RWPE2 (cell line): ENCODE data around the gene HYAL1.

ENCODE experiments used
- ATAC-seq: fragments of 200-7000 bp; cut with Tn5 transposase; 3 replicates; pipeline ENCODE4 v1.9.1; 2021; ENCODE audit warnings: low read depth
- DNase-seq: peaks from one replicate; pipeline ENCODE4 v3.0.0-alpha.2; 2020; ENCODE audit warnings: low spot score
- H3K27ac ChIP-seq: fragments of 450-650 bp; 2 replicates; pipeline ENCODE4 v1.5.1; 2017; ENCODE audit warnings: mild to moderate bottlenecking; ENCODE audit not compliant: poor library complexity, severe bottlenecking
- H3K27me3 ChIP-seq: fragments of 250-450 bp; sonication (Bioruptor Pico); 2 replicates; pipeline ENCODE4 v1.5.1; 2021; ENCODE audit warnings: mild to moderate bottlenecking, moderate library complexity; ENCODE audit not compliant: insufficient read depth, poor library complexity, severe bottlenecking
- H3K36me3 ChIP-seq: fragments of 250-450 bp; sonication (Bioruptor Pico); 2 replicates; pipeline ENCODE4 v1.5.1; 2020; ENCODE audit warnings: low read depth, mild to moderate bottlenecking, moderate library complexity
- H3K4me1 ChIP-seq: fragments of 250-450 bp; sonication (Bioruptor Pico); 2 replicates; pipeline ENCODE4 v1.5.1; 2021; ENCODE audit warnings: mild to moderate bottlenecking, moderate library complexity; ENCODE audit not compliant: insufficient read depth, poor library complexity, severe bottlenecking
- H3K4me3 ChIP-seq: fragments of 250-450 bp; sonication (Bioruptor Pico); 2 replicates; pipeline ENCODE4 v1.5.1; 2021; ENCODE audit warnings: mild to moderate bottlenecking, moderate library complexity; ENCODE audit not compliant: severe bottlenecking
- H3K9me3 ChIP-seq: fragments of 250-450 bp; sonication (Bioruptor Pico); 2 replicates; pipeline ENCODE4 v1.5.1; 2021; ENCODE audit warnings: mild to moderate bottlenecking, moderate library complexity; ENCODE audit not compliant: severe bottlenecking
- TF ChIP-seq, protein P1 (sequence below): fragments of 450-650 bp; IDR thresholded peaks from one replicate; pipeline ENCODE4 v1.5.1; 2017; ENCODE audit warnings: mild to moderate bottlenecking, moderate library complexity; ENCODE audit not compliant: poor library complexity, severe bottlenecking

HYAL1 gene

DNA sequence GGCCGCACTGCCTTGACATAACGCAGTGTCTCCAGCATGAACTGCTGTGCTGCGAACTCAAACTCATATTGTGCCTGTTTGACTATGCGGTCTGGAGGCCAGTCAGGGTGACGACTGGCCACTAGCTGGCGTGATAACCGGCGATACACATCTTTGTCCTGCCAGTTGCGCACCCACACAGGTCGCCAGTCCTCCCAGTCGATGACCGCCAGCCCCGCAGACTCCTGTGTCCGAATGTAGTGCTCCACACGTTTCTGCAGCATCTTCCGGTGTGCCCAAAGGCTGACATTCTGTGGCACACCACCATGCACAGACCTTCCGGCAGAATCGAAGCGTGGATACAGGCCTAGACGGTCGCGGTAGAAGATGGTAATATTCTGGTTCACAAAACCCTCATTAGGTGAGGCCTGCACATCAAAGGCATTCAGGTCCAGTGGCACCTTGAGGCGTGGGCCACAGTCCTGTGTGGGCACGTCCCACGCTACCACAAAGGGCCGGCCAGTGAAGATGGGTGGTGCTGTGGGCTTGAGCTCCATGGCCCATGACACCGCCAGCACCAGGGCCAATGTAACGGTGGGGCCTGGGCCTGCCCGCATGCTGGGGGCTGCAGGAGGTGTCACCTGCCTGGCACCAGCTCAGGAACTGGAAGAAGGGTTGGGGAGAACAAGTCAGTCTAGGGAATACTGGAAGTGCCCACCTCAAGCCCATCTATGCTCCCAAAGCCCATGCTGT is 16.7 kb upstream of the HYAL1 start:
- Histone ChIP-seq H3K4me1 (peaks cover 19% of the 10 kb centered on the region), H3K9me3 (no peaks in the 10 kb centered on the region), H3K27me3 (no peaks in the 10 kb centered on the region), H3K27ac (peak overlapping the region; percentile 59), H3K4me3 (peak overlapping the region; percentile 83), H3K36me3 (peaks cover 43% of the 10 kb centered on the region)
- DNase-seq (peak; percentile 60), ATAC-seq (no peak)
- TF ChIP-seq, protein P1, sequence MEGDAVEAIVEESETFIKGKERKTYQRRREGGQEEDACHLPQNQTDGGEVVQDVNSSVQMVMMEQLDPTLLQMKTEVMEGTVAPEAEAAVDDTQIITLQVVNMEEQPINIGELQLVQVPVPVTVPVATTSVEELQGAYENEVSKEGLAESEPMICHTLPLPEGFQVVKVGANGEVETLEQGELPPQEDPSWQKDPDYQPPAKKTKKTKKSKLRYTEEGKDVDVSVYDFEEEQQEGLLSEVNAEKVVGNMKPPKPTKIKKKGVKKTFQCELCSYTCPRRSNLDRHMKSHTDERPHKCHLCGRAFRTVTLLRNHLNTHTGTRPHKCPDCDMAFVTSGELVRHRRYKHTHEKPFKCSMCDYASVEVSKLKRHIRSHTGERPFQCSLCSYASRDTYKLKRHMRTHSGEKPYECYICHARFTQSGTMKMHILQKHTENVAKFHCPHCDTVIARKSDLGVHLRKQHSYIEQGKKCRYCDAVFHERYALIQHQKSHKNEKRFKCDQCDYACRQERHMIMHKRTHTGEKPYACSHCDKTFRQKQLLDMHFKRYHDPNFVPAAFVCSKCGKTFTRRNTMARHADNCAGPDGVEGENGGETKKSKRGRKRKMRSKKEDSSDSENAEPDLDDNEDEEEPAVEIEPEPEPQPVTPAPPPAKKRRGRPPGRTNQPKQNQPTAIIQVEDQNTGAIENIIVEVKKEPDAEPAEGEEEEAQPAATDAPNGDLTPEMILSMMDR, result peak; percentile 8

DNA sequence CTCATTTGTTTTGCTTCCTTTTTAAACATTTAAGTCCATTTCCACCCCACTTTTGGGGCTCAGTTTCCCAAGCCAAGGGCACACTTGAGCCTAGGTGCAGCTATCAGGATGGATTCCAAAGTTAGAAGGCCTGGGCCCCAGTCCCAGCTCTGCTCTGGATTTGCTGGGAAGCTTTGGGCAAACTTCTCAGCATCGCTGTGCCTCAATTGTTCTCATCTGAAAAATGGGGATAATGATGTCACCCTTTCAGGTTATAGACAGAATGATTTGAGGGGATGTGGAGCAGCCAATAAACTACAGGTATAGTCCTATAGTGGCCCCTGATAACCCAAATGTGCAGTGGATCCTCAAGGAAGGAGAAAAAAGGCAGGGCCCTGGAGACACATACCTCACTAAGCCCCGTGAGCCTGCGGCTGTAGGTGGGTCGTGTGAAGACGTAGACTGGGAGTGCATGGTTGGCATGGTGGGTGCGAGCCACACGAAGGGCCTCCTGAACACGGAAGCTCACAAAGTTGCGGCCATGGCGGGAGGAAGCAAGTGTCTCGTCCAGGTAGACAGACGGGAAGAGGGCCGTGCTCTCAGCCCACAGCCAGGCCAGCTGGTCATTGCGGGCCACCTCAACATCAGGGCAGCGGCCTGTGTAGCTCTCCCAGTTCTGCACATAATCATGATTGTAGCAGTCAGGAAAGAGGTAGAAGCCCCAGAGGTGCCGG is 16.0 kb upstream of the HYAL1 start:
- TF ChIP-seq, protein P1, result no peak
- H3K27ac ChIP-seq, result peak overlapping the region; percentile 59
- H3K4me1 ChIP-seq, result peaks cover 19% of the 10 kb centered on the region
- no peak for ATAC-seq
- peaks cover 36% of the 10 kb centered on the region for H3K36me3 ChIP-seq
- H3K4me3 ChIP-seq, result no peak overlapping the region
- DNase-seq, result peak; percentile 38
- no peaks in the 10 kb centered on the region for H3K9me3 ChIP-seq
- H3K27me3 ChIP-seq, result no peaks in the 10 kb centered on the region

DNA sequence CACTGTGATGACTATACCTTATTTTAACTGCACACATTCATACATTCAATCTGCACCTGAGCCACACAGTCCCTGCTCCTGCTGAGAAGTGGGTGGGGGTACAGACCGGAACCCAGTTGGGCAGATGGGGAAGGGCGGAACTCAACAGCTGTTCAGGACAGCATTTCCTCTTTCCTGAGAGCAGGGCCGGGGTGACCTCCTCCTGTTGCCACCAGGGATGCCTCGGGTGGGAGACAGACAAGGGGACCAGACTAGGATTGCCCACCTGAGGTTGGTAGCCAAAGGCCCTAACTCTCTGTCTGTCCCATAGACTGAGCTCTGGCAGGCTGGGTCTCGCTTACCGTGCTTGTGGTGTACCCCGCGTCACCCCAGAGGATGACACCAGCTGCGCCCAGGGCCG is 15.2 kb upstream of the HYAL1 start:
- ATAC-seq, result no peak
- no peaks in the 10 kb centered on the region for H3K27me3 ChIP-seq
- no peak overlapping the region for H3K4me3 ChIP-seq
- H3K4me1 ChIP-seq, result peaks cover 19% of the 10 kb centered on the region
- TF ChIP-seq, protein P1, result no peak
- H3K27ac ChIP-seq, result peak overlapping the region; percentile 87
- H3K9me3 ChIP-seq, result no peaks in the 10 kb centered on the region
- peaks cover 36% of the 10 kb centered on the region for H3K36me3 ChIP-seq
- peak; percentile 46 for DNase-seq

DNA sequence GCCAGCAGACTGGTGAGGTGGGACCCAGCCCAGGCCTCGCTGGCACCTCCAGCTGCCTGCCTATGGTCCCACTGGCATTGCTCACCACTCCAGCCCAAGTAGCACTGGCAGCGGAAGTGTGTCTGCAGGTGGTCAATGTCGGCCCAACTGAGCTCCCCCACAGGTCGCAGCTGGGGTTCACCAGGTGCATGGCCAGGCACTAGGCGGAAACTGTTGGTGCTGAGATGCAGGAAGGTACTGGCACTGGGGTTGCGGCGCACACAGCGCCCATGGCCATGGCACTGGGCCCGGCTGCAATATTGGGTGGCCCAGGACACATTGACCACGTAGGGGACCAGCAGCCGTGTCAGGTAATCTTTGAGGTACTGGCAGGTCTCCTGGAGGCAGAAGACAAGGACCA is 14.8 kb upstream of the HYAL1 start:
- peaks cover 36% of the 10 kb centered on the region for H3K36me3 ChIP-seq
- no peaks in the 10 kb centered on the region for H3K27me3 ChIP-seq
- DNase-seq (no peak), ATAC-seq (no peak)
- H3K4me3 ChIP-seq, result no peak overlapping the region
- no peaks in the 10 kb centered on the region for H3K9me3 ChIP-seq
- H3K4me1 ChIP-seq, result peaks cover 19% of the 10 kb centered on the region
- H3K27ac ChIP-seq, result peak overlapping the region; percentile 87
- TF ChIP-seq, protein P1, result no peak

DNA sequence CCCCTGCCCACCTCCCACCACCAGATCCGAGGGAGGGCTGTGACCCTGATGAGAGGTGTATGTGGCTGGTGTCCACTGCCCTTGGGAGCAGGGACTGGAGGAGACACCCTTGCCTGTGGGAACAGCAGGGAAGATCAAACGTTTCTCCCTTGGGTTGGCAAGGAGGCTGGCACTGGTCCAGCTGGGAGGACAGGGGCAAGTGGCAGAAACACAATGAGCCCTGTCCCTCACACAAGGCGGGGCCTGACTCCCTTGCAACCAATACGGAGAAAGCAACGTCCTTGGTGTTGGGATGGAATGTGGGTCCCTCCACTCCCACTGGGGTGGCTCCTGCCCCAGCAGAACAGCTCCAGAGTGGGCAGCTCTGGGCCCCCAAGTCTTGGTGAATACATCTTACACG is 13.9 kb upstream of the HYAL1 start:
- H3K9me3 ChIP-seq, result no peaks in the 10 kb centered on the region
- ATAC-seq (no peak), DNase-seq (peak; percentile 73)
- no peak overlapping the region for H3K4me3 ChIP-seq
- H3K27ac ChIP-seq, result peak overlapping the region; percentile 87
- H3K27me3 ChIP-seq, result no peaks in the 10 kb centered on the region
- TF ChIP-seq, protein P1, result no peak
- peaks cover 36% of the 10 kb centered on the region for H3K36me3 ChIP-seq
- peaks cover 19% of the 10 kb centered on the region for H3K4me1 ChIP-seq
